Left lobe of liver (tissue), 2 donors: ENCODE data around the gene RARRES2. TPM values are rescaled to one million over a fixed set of nuclear protein-coding genes. Genes with fewer than 3 reads are reported as not detected.

Source experiments
- ATAC-seq: fragments of 200-7000 bp; cut with Tn5 transposase; one replicate; pipeline ENCODE4 v1.9.1; 2020; ENCODE audit warnings: mild to moderate bottlenecking, moderate library complexity
- DNase-seq: peaks from one replicate; pipeline ENCODE4 v3.0.0-alpha.2; 2020; ENCODE audit warnings: low spot score
- total RNA-seq: library from RNA; stranded (reverse); gene quantifications from one replicate; pipeline ENCODE4 v1.2.1, GENCODE V29; 2021
- donor health status: DM: no; HTN: no; CAD: no; lungs with moderate emphysema.
- donor health status: DM: no; HTN: yes; CAD: no.

RARRES2 gene
- total RNA-seq, 1 donor from 2014 or later, result 852 TPM

DNA sequence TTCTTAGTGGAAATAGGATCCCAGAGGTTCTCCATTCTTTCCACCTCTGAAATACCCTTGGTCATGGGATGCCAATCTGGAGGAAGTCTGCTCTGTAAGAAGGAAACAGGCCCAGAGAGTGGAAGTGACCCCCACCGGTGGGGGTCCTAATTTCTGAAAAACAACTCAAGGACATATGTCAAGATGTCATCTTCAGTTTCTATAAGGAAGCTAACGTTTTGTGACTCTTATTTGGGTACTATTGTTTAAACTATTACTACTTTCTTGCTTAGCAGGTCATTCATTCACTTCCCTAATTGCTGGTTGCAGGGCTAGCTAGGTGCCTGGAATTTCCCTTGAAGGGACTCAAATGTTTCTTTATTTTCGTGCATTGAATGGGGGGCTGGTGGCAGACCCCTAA is 35.8 kb upstream of the RARRES2 start:
- no peak for ATAC-seq
- DNase-seq, result no peak

DNA sequence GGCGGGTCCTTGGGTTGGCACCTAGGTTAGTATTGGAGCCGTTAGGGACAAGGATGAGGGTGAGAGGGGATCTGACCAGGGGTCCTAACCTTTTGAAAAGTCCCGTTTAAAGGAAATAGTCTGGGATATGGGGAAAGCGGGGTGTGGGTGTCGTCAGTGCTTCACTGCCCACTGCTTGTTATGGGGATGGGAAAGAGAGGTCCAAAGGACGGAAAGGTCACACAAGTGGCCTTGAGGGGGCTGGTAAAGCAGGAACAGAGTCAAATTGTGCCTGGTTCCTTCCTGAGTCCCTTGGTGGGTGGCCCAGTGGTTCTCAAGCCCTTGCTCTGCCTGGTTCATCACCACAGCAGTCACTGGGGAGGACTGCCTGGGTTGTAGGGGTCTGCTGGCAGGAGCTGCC is 35.1 kb upstream of the RARRES2 start:
- DNase-seq (no peak), ATAC-seq (no peak)

DNA sequence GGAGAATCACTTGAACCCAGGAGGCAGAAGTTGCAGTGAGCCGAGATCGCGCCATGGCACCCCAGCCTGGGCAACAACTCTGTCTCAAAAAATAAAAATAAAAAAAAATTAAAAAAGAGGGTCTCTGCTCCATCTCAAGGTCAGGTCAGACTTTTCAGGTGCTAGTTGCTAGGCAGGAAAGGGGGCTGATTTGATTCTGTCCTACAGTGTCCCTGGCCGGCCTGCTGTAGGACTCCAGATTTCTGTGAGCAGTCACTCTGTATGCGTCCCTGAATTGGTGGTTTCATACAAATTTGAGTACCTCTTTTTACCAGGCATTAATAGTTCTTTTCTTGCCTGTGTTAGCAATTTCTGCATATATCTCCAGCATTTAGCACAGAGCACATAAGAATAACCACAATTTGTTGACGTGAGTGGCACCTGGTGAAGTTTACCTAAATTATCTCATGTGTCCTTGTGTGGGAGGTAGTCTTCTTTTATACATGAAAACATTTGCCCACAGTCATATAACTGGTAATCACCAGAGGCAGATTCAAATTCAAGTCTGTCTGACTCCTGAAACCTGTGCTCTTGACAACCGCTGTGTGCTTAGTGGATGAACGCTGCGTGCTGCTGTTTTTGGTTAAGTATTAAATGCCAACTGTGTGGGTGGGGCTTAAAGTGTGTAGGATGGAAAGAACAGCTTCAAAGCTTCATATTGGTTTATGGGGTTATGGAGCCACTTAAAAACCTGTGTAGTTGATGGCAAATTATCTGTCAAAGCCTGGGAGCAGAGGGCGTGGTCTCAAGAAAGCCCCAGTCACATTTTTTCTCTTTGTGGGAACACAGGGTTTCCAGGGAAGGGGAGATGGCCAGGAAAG is 34.5 kb upstream of the RARRES2 start:
- DNase-seq (no peak), ATAC-seq (peak; percentile 6)

DNA sequence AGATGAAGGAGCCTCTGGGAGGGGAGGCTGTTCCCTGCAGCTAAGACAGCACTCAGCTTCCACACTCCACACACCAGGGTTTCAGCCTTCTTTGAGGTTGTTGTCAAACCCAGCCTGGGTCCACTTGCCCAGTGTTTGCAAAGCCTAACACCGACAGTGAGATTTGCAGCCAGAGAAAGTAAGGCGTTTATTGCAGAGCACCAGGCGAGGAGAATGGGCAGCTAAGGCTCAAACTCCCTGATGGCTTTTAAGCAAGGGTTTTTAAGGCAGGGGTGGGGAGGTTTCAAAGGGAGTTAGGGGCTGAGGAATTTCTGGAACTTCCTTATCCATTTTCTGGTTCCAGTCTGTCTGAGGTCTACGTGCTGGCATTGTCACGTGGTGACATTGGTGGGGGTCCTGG is 33.0 kb upstream of the RARRES2 start:
- no peak for ATAC-seq
- no peak for DNase-seq

DNA sequence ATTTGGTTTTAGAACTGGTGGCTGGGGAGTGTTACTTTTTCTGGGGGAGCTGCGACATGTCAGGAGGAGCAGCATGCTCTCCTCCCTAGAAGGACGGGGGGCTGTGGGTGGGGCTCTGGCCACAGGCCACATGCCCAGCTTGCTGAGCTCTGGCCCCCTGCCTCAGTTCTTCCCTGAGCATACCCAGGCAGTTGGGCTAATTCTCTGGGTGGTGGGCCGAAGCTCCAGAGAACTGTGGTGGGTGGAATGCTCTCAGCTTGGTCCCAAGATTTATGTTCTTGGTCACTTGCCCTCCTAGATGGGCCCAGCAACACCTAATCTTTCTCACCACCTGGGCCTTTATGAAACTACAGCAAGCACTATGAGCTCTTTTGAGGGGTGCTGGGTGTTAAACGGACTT is 32.6 kb upstream of the RARRES2 start:
- DNase-seq, result no peak
- no peak for ATAC-seq

DNA sequence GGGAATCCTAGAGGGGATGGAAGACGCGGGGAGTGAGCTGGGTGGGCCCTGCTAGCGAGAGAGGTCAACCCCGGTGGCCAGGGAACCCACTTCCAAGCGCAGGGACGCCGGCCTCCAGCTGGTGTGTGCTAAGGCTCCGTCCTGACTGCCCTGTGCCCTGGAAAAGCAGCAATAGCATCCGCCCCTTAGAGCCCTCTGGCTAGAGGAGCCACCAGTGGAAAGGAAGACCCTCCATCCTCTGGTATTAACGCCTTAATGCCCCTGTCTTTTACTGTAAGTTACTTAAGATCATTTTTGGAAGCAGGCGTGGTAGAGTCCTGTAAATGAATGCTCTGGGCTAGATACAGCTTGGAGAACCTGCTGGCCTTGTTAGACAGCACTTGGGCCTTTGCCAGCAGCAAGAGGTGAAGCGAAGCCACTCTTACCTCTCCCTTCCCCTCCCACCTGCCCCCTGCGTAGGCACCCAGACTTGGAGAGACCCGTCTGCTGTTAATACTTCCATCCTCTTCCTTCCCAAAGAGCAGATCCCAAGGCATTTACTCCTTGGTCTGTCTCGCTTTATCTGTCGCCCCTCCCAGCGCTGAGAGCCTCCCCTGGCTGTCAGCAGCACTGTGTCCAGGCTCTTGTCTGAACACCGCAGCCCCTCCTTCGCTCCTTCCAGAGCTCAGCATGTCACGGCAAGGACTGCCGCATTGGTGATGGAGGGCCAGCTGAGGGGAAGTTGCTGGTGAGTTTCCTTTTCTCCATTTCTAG is 31.8 kb upstream of the RARRES2 start:
- DNase-seq (no peak), ATAC-seq (no peak)

DNA sequence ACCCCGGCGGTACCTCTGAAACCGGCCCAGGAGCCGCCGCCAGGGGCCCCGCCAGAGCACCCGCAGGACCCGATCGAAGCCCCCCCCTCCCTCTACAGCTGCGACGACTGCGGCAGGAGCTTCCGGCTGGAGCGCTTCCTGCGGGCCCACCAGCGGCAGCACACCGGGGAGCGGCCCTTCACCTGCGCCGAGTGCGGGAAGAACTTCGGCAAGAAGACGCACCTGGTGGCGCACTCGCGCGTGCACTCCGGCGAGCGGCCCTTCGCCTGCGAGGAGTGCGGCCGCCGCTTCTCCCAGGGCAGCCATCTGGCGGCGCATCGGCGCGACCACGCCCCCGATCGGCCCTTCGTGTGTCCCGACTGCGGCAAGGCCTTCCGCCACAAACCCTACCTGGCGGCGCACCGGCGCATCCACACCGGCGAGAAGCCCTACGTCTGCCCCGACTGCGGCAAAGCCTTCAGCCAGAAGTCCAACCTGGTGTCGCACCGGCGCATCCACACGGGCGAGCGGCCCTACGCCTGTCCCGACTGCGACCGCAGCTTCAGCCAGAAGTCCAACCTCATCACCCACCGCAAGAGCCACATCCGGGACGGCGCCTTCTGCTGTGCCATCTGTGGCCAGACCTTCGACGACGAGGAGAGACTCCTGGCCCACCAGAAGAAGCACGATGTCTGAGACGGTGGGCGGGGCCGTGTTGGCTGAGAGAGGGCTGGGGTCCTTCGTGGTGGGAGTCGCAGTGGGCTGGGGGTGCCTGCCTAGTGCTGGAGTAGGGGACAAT is 31.0 kb upstream of the RARRES2 start:
- no peak for DNase-seq
- no peak for ATAC-seq

DNA sequence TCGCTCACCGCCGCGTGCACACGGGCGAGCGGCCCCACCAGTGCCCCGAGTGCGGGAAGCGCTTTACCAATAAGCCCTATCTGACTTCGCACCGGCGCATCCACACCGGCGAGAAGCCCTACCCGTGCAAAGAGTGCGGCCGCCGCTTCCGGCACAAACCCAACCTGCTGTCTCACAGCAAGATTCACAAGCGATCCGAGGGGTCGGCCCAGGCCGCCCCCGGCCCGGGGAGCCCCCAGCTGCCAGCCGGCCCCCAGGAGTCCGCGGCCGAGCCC is 30.5 kb upstream of the RARRES2 start:
- DNase-seq (no peak), ATAC-seq (no peak)

DNA sequence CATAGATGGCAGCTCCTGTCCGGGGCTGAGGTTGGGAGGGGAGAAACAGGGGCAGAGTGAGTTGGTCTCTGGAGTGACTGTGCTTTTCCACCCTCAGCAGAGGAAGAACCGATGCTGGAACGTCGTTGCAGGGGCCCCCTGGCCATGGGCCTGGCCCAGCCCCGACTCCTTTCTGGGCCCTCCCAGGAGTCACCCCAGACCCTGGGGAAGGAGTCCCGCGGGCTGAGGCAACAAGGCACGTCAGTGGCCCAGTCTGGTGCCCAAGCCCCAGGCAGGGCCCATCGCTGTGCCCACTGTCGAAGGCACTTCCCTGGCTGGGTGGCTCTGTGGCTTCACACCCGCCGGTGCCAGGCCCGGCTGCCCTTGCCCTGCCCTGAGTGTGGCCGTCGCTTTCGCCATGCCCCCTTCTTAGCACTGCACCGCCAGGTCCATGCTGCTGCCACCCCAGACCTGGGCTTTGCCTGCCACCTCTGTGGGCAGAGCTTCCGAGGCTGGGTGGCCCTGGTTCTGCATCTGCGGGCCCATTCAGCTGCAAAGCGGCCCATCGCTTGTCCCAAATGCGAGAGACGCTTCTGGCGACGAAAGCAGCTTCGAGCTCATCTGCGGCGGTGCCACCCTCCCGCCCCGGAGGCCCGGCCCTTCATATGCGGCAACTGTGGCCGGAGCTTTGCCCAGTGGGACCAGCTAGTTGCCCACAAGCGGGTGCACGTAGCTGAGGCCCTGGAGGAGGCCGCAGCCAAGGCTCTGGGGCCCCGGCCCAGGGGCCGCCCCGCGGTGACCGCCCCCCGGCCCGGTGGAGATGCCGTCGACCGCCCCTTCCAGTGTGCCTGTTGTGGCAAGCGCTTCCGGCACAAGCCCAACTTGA is 29.9 kb upstream of the RARRES2 start:
- ATAC-seq (no peak), DNase-seq (no peak)

DNA sequence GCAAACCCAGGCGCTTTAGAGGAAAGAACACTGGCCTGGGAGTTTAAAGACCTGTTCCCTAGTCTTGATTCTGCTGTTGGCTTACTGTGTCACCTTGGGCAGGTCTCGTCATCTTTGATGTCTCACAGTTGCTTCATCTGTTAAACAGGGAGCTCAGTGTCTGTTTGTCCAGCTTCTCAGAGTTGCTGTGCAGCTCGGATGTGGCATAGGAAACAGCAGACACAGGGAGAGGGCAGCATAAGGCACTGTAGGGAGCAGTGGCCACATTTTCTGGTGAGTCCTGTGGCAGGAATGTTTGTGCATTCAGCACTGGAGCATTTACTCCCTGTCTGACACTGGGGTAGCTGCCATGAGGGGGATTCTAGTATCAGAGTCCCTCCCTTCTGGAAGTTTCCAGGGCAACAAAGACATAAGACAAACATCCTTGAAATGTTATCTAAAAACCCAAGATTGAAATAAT is 29.2 kb upstream of the RARRES2 start:
- ATAC-seq (no peak), DNase-seq (no peak)

DNA sequence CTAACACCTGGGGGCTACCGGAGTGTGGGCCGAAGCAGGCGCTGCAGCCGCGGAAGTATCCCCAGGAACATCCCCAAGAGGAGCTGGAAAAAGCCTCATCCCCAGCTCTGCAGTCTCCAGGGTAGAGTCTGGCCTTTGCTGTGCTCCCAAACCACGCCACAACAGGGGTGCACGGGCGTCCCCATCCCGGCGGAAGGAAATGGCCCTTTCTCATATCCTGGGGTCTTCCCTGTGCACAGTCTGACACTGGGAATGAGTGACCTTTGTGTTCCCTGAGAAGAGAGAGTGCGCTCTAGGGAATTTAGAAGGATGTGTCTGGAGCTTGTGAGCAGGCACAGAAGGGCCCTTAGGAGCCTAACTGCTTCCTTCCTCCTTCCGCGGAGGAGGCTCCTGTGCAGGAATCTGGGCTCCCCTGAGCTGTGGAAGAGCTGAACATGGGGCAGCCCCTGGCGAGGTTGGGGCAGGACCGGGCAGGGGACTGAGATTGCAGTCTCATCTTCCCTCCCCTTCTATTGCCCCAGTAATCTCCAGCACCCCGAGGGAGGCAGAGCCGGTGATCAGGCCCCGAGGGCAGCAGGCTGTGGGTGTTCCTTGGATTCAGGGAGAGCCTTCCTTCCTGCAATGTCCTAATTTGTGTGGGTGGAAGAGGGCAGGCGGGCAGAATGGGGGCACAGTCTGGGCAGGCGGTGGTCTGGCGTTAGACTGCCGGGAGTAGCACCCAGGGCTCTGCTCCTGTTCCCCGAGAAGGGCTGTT is 28.5 kb upstream of the RARRES2 start:
- DNase-seq, result no peak
- no peak for ATAC-seq

DNA sequence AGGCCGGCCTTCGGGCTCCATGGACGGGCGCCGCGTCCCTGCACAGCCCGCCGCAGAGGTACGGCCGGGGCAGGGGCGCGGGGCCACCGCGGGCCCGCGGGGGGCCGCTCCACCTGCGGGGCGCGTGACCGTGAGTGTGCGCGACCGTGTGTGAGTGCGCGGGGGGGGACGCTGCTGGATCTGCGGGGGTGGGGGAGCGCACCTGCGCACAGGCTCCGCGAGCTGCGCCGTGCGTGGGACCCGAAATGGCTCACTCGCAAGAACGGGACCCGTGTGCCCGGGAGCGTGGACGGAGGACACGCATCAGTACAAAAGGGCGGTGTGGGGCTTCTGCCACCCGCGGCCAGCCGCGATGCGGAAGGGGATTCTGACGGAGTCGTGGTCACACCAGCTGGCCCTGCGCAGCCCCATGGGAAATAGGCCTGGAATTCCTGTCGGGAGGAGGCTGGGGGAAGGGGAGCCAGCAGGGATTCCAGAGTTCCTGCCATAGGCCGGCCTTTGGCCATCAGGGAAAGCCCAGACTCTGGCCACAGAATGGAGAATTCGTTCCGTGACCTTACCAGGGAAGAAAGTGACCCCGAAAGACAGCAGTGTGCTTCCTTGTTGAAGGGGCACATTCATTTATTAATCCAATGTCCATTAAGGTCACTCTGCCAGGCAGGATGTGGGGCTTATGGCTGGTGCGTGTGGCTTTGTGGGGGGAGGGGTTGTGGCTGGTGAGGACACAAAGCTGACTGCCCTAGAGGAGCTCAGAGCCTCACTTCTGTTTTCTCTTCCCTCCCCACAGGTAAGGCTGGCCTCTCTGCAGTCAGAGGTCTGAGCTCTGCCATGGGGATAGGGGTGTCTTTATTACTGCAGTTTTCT is 27.7 kb upstream of the RARRES2 start:
- ATAC-seq, result peak; percentile 63
- peak; percentile 77 for DNase-seq

DNA sequence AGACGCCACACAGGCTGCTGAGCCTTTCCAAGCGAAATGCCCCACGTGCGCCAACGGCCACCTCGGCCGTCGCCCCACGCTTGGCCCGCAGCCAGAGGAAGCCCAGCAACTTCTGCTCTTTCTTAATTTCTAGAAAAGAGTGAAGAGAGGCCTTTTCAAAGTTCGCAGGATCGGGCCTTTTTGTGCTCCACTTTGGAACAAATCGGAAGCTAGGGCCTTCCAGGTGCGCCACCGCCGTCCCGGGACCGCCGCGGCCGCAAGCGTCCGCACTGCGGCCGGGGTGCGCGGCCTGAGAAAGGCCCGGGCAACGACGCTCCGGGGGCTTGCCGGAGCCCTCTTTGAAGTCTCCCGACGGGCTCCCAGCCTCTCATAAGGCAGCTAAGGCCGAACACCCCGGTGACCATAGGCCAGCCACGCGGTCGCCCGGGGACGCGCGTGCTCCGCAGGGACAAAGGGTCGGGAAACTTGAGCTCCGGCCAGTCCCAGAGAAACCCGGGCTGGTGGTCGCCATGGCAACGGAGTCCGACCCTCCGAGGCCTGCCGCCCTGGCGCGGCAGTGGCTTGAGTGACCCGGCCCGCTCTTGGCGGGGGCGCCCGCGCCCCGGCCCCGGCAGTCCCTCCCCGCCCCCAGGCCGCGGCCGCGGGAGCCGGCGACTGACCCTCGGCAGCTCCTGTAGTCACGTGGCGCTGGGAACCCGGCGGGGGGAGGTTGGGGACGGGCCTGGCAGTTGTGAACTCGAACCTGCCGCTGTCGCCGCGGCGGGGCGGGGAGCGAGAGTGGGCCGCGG is 26.9 kb upstream of the RARRES2 start, which contains the start of gene REPIN1:
TSS of gene REPIN1 (plus strand) at position 727 of the 788 bp plus-strand sequence. CDS start 890 bp downstream, outside the sequence.
- peak; percentile 81 for ATAC-seq
- peak; percentile 95 for DNase-seq

DNA sequence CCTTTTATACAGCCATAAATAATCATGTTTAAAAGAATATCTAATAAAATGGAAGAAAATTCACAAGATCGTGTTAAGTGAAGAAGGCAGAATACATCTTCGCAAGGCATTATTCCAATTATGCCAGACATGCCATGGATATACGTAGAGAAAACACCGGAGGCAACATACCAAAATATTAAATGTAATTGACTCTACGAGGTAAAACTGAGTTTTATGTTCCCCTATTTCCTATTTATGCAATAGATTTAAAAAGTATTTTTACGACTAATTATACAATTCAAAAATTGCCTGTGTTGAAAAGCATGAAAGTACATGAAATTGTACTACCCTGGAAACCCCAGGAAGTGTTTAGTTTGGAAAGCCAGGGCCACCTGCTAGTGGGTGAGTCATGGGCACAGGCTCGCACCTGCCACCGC is 26.3 kb upstream of the RARRES2 start:
- peak; percentile 72 for ATAC-seq
- no peak for DNase-seq

DNA sequence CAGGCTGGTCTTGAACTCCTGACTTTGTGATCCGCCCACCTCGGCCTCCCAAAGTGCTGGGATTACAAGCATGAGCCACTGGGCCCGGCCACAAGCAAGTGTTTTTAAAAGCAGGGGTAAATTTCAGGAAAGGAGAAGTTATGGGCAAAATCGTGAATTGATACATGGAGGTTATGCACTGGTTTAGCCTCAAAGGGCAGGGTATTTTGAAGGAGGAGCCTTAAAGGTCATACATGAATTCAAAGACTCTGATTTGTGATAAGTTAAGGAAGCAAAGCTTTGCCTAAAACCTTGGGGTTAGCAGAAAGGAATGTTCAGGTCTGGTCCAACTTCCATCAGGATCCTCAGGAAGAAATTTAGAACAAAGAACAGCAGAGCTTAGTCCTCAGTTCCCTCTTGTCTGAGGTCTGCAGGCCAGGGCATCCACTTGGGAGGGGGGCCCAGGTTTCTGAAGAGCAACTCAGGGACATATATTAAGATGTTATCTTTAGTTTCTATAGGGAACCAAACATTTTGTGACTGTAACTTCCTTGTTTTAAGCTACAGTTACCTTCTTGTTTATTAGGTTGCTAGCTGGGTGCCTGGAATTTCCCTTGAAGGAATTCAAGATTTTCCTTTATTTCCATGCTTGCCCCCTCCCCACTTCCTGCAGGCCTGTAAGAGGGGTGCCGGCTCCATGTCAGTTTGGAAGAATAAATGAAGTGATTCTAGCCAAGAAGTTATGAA is 24.4 kb upstream of the RARRES2 start:
- DNase-seq, result no peak
- no peak for ATAC-seq

DNA sequence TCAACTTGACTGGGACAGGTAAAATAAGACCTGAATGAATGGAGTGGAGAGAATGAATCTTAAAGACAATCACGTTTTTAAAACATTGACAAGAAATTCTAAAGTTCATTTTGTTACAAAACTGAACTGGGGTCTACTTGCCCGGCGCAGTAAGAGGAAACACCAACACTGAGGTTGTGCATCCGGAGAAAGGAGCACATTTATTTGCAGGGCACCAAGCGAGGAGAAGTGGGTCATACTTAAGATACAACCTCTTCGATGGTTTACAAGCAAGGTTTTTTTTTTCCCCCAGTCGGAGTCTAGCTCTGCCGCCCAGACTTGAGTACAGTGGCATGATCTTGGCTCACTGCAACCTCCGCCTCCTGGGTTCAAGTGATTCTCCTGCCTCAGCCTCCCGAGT is 23.8 kb upstream of the RARRES2 start:
- no peak for ATAC-seq
- DNase-seq, result no peak

DNA sequence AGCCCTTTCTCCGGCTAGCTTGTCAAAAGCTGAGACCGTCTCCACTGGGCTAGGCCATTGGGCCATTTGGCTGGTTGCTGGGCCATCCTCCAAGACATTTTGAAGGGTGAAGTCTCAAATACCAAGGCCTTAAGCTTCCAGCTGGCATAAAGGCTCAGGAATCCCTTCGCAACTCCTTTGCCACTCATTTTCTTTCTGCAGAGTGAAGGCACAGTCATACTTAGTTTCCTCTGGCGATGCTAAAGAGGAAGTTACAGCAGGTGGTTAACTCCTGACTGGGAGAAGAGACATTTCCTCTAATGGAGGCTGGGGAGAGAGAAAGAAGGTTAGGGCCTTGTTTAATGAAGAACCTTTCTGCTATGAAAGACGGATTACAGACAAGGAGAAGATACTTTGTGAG is 22.4 kb upstream of the RARRES2 start:
- ATAC-seq, result no peak
- DNase-seq, result no peak
